GM23338 (cell line): ENCODE measurements around the gene APOL2.
"Not testable (repeated sequence)": the region's sequence is repeated elsewhere in the genome, so short reads cannot be mapped to it uniquely, and the experiment has no call there.

ENCODE experiments used
- CREB1 ChIP-seq: fragments of 250-450 bp; sonication (Bioruptor Pico); IDR thresholded peaks from 2 replicates; pipeline ENCODE4 v1.5.0; 2020; ENCODE audit warnings: low read depth, mild to moderate bottlenecking, moderate library complexity
- CTCF ChIP-seq, 2 experiments: fragments of 200-600 bp in 1 of 2; sonication (generic) in 1 of 2; conservative IDR thresholded peaks; 2 replicates each; pipeline versions ENCODE4 v1.5.1 to v1.6.1; 2016 to 2017; ENCODE audit warnings: antibody characterized with exemption in 2 of 2, low read depth in 2 of 2, mild to moderate bottlenecking in 2 of 2, moderate library complexity in 1 of 2
- EZH2 ChIP-seq: fragments of 200-600 bp; sonication (generic); IDR thresholded peaks from one replicate; pipeline ENCODE4 v1.8.0; 2017; ENCODE audit warnings: antibody characterized with exemption, mild to moderate bottlenecking, low read depth; ENCODE audit not compliant: unreplicated experiment
- POLR2AphosphoS5 ChIP-seq: IDR thresholded peaks from 2 replicates; pipeline ENCODE4 v1.6.1; 2016; ENCODE audit warnings: antibody characterized with exemption, low read depth
- REST ChIP-seq: IDR thresholded peaks from one replicate; pipeline ENCODE4 v1.6.1; 2018; ENCODE audit warnings: antibody characterized with exemption; ENCODE audit not compliant: unreplicated experiment
- ZNF114 ChIP-seq: fragments of 250-450 bp; sonication (Bioruptor Pico); IDR thresholded peaks from 2 replicates; pipeline ENCODE4 v1.5.0; 2020; ENCODE audit warnings: mild to moderate bottlenecking, moderate library complexity

DNA sequence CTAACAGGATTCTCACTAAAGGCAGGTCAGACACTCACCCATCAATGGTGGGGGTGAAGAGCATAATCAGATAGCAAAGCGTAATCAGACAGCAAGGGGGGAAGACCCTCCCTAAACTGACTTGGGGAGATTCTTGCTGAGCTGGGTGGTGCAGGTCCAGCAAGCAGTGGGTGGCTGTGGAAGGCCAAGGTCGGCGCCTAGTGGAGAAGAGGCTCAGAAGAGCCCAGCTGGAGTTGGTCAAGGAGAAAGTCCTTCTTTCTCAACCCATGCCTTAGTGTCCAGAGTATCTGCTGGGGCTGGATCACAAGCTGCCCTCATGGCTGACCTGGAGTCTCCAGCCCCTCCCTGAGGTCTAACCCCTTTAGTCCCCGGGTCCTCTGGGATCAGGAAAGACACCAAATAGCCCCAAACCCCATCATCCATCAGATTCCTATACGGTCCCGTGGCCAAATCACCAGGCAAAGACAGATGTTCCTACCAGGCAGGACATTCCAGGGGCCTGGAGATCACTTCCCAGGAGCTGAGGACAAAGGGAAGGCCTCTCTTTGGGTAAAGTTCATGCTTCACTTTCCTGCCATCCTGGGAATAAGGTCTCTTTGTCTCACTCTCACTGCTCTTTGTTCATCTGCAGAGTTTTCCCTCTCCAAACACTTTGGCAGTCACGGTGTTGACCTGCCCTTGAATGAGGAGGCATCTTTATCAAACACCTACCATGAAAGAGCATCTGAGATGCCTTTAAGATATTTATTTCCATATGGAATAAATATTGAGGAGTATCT lies 24.7 kb upstream of the APOL2 start:
- not testable (repeated sequence) for TF ChIP-seq CTCF (conservative IDR thresholded peaks at IDR 0.05; ENCODE audit: low read depth in 2 of 2); POLR2AphosphoS5; CREB1 (CRISPR knock-in tag); EZH2; ZNF114 (CRISPR knock-in tag); REST
